Measurements from ENCODE around the gene SOWAHC. TPM values are rescaled to one million over a fixed set of nuclear protein-coding genes. Genes with fewer than 3 reads are reported as not detected.

SOWAHC gene
- total and polyA plus RNA-seq, 2 donors (not counting 3 experiments of a cell fraction or from before 2014, with no cell fraction given): 1.0 to 4.1 TPM

GRCh38 chr2:109604597-109604996 is 9.6 kb upstream of the SOWAHC start:
- H3K79me2 ChIP-seq (ENCODE audit: control insufficient read depth, insufficient read depth, low read length): peaks cover 90% of the 10 kb centered on the region
- H3K27me3 ChIP-seq (ENCODE audit: control insufficient read depth in 2 of 2, insufficient read depth in 2 of 2, low read length in 2 of 2): no peaks in the 10 kb centered on the region
- H4K20me1 ChIP-seq (replicated peaks; ENCODE audit: control insufficient read depth, extremely low read depth, insufficient read depth, low read length): peaks cover 6% of the 10 kb centered on the region
- POLR2A ChIA-PET: no interaction called here
- no peak overlapping the region for H3K27ac ChIP-seq (ENCODE audit: insufficient read depth, low read depth, low read length)
- BruUV-seq (replicated peaks): no TSS peak
- no peak for FAIRE-seq
- peaks cover 33% of the 10 kb centered on the region for H3K4me1 ChIP-seq (ENCODE audit: control insufficient read depth, extremely low read depth, insufficient read depth, low read length)
- no peak overlapping the region for H2AFZ ChIP-seq (ENCODE audit: low read depth, low read length)
- intact Hi-C loops (cut with micrococcal nuclease): no loop called here
- H3K9ac ChIP-seq (replicated peaks; ENCODE audit: extremely low read depth, insufficient read depth, low read length): no peak overlapping the region
- no peak for TF ChIP-seq POLR2AphosphoS5 (IDR thresholded peaks at IDR 0.05; ENCODE audit: insufficient read depth, low read depth, low read length)
- peak; percentile 8 for TF ChIP-seq FOS (IDR thresholded peaks at IDR 0.05; ENCODE audit: borderline replicate concordance, insufficient read depth, low read length)
- CTCF ChIA-PET: interaction anchor here (1.4 to 2.2 kb wide), 2 partner anchors 58 to 988 kb away, joined by 3 to 11 read pairs; no protein-coding TSS in a partner anchor
- H3K9me3 ChIP-seq (replicated peaks; ENCODE audit: control insufficient read depth, insufficient read depth, low read length): no peaks in the 10 kb centered on the region
- no peaks in the 10 kb centered on the region for H3K36me3 ChIP-seq (ENCODE audit: control insufficient read depth in 2 of 2, extremely low read depth in 1 of 2, insufficient read depth in 2 of 2, low read length in 2 of 2)
- dilution Hi-C loops (cut with MboI; ENCODE audit: extremely low pct_ligation_motif_present, low sequenced_read_pairs): no loop called here
- no peak overlapping the region for H3K4me2 ChIP-seq (ENCODE audit: insufficient read depth, low read length)
- DNase-seq (ENCODE audit: low read depth, low spot score): no peak
- H3K4me3 ChIP-seq (replicated peaks in 1 of 3; ENCODE audit: insufficient read depth in 1 of 3, low read depth in 1 of 3, low read length in 3 of 3): no peak overlapping the region
- no peaks in the 10 kb centered on the region for H3K9me1 ChIP-seq (replicated peaks; ENCODE audit: control insufficient read depth, extremely low read depth, insufficient read depth, low read length)

GRCh38 chr2:109607766-109608165 is 6.4 kb upstream of the SOWAHC start:
- CTCF ChIA-PET: interaction anchor here (1.4 to 2.4 kb wide), 4 partner anchors 22 to 128 kb away, joined by 6 to 10 read pairs (median 8); no protein-coding TSS in a partner anchor
- POLR2A ChIA-PET: no interaction called here
- Histone ChIP-seq H4K20me1 (replicated peaks; ENCODE audit: control insufficient read depth, extremely low read depth, insufficient read depth, low read length) (peaks cover 2% of the 10 kb centered on the region), H3K4me2 (ENCODE audit: insufficient read depth, low read length) (peak overlapping the region; percentile 53), H3K4me1 (ENCODE audit: control insufficient read depth, extremely low read depth, insufficient read depth, low read length) (peaks cover 49% of the 10 kb centered on the region), H3K79me2 (ENCODE audit: control insufficient read depth, insufficient read depth, low read length) (peaks cover 88% of the 10 kb centered on the region), H3K27me3 (ENCODE audit: control insufficient read depth in 2 of 2, insufficient read depth in 2 of 2, low read length in 2 of 2) (no peaks in the 10 kb centered on the region), H2AFZ (ENCODE audit: low read depth, low read length) (no peak overlapping the region), H3K27ac (ENCODE audit: insufficient read depth, low read depth, low read length) (peak overlapping the region; percentile 87), H3K9me1 (replicated peaks; ENCODE audit: control insufficient read depth, extremely low read depth, insufficient read depth, low read length) (no peaks in the 10 kb centered on the region), H3K4me3 (replicated peaks in 1 of 3; ENCODE audit: insufficient read depth in 1 of 3, low read depth in 1 of 3, low read length in 3 of 3) (no peak overlapping the region), H3K9me3 (replicated peaks; ENCODE audit: control insufficient read depth, insufficient read depth, low read length) (no peaks in the 10 kb centered on the region), H3K36me3 (ENCODE audit: control insufficient read depth in 2 of 2, extremely low read depth in 1 of 2, insufficient read depth in 2 of 2, low read length in 2 of 2) (no peaks in the 10 kb centered on the region), H3K9ac (replicated peaks; ENCODE audit: extremely low read depth, insufficient read depth, low read length) (no peak overlapping the region)
- dilution Hi-C loops (cut with MboI; ENCODE audit: extremely low pct_ligation_motif_present, low sequenced_read_pairs): no loop called here
- TF ChIP-seq POLR2AphosphoS5 (IDR thresholded peaks at IDR 0.05; ENCODE audit: insufficient read depth, low read depth, low read length): no peak
- no peak for TF ChIP-seq CTCF (IDR thresholded peaks at IDR 0.05; ENCODE audit: extremely low read depth in 1 of 2, insufficient read depth in 1 of 2, low read depth in 1 of 2, low read length in 2 of 2)
- TF ChIP-seq FOS (IDR thresholded peaks at IDR 0.05; ENCODE audit: borderline replicate concordance, insufficient read depth, low read length): peak; percentile 27
- no peak for TF ChIP-seq MYC (IDR thresholded peaks at IDR 0.05; ENCODE audit: low read depth, low read length)
- DNase-seq (ENCODE audit: low read depth, low spot score) (peak; percentile 11), FAIRE-seq (no peak)
- BruUV-seq (replicated peaks): no TSS peak
- intact Hi-C loops (cut with micrococcal nuclease): no loop called here

Data from endothelial cell of umbilical vein (primary cell).